Measurements from ENCODE around the gene DHX30.

DHX30 gene

DNA sequence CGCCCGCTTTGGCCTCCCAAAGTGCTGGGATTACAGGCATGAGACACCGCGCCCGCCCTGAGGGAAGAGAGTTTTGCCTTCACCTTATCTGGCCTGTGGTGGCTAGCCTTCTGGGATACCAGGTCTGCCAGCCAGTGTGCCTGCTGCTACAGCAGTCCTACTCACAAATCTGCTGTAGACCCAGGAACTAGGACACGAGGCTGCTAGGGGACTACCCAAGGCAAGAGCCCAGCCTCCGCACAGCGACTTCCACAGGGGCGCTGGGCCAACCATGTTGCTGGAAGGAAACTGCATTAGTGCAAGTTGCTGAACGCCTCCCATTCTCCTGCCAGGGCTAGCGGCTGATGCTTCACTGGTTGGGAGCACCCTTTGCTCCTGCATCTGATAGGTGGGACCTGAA lies 53.7 kb downstream of the DHX30 start:
- H3K27ac ChIP-seq: no peak overlapping the region
- TF ChIP-seq, protein P1, sequence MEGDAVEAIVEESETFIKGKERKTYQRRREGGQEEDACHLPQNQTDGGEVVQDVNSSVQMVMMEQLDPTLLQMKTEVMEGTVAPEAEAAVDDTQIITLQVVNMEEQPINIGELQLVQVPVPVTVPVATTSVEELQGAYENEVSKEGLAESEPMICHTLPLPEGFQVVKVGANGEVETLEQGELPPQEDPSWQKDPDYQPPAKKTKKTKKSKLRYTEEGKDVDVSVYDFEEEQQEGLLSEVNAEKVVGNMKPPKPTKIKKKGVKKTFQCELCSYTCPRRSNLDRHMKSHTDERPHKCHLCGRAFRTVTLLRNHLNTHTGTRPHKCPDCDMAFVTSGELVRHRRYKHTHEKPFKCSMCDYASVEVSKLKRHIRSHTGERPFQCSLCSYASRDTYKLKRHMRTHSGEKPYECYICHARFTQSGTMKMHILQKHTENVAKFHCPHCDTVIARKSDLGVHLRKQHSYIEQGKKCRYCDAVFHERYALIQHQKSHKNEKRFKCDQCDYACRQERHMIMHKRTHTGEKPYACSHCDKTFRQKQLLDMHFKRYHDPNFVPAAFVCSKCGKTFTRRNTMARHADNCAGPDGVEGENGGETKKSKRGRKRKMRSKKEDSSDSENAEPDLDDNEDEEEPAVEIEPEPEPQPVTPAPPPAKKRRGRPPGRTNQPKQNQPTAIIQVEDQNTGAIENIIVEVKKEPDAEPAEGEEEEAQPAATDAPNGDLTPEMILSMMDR (conservative IDR thresholded peaks at IDR 0.05): no peak
- no peak for TF ChIP-seq ZFX (IDR thresholded peaks at IDR 0.05)

DNA sequence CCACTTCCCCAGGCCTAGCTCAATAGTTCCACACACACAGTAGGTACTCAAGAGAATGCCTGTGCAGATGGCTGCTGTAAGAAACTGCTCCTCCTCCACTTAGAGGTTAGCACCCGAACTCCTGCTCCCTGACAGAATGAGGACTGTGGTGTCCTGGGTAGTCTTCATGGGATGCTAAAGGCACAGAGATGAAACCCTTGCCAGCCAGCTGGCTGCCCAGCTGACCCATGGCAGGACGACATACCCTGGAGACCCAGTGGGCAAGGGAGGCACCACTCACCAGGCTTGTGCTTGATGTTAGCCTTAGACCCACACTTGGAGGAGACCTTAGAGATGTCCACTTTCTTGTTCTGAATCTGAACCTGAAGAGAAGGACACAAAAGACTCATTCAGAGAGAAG lies 54.2 kb downstream of the DHX30 start:
- TF ChIP-seq ZFX (IDR thresholded peaks at IDR 0.05): no peak
- TF ChIP-seq, protein P1 (conservative IDR thresholded peaks at IDR 0.05): no peak
- no peak overlapping the region for H3K27ac ChIP-seq

DNA sequence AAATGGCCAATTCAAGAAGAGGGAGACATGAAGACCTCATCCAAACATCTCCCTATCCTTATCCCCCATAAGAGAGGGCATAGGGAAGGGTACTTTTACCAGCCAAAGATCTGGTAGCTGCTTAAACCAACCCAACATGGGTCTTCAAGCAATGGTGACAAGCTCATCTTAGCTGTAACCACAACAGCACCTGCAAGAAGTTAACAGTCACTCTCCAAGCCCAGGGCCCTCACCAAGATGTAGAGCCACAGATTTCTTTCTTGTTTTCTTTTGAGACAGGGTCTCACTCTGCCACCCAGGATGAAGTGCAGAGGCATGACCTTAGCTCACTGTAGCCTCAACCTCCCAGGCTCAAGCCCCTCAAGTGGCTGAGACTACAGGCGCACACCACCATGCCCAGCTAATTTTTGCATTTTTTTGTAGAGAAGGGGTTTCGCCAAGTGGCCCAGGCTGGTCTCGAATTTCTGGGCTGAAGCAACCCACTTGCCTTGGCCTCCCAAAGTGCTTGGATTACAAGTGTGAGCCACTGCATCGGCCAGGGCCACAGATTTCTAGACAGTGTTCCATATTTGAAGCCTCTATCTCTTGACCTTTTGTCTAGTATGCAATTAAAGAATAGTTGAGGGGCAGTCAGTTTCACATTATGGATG lies 57.1 kb downstream of the DHX30 start:
- no peak overlapping the region for H3K27ac ChIP-seq
- TF ChIP-seq, protein P1 (conservative IDR thresholded peaks at IDR 0.05): no peak
- TF ChIP-seq ZFX (IDR thresholded peaks at IDR 0.05): no peak

DNA sequence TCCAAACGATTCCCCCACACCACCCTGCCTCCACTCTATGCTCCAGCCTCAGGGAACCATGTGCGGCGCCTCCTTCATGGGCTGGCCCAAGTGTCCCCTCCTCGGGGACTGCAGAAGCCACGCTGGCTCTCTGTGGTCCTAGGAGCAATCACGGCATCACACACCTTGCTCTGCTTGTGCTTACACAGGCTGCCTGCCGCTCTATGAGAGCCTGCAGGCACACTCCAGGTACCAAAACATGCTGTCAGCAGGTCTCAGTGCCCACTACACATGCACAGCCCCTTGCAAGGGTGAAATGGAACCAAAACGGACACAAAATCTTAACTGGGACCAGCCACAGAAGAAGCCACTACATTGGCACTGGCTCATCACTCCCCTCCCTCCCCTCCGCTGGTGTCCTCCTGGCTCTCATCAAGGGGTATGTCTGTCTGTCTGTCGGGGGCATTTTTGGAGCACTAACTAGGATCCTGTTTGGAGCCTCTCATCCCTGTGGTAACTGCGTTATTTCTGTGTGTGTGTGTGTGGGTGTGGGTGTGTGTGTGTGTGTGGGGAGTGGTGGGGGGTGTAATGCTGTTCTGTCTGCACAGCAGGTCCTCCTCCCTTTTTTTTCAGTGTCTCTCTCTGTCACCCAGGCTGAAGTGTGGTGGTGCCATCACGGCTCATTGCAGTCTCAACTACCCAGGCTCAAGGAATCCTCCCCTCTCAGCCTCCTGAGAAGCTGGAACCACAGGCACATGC lies 60.6 kb downstream of the DHX30 start:
- H3K27ac ChIP-seq: no peak overlapping the region
- TF ChIP-seq, protein P1 (conservative IDR thresholded peaks at IDR 0.05): no peak
- TF ChIP-seq ZFX (IDR thresholded peaks at IDR 0.05): no peak

DNA sequence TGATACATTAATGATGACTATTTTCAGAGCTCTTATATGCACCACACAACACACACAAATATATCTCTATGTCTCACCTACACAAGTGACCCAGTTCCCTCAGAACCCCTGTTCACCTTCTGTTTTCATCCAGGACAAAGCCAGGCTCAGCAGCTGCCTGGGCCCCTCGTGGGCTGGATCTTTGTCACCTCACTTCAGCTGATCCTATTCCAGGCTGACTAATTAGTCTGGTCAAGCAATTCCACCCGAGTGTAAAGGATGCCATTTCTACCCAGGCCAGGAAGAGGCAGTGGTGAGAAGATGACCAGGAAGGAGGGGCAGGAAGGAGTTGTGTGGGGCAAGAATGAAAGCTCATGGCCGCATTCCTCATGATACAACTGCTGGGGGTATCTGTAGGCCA lies 62.3 kb downstream of the DHX30 start:
- no peak overlapping the region for H3K27ac ChIP-seq
- TF ChIP-seq ZFX (IDR thresholded peaks at IDR 0.05): no peak
- TF ChIP-seq, protein P1 (conservative IDR thresholded peaks at IDR 0.05): no peak

DNA sequence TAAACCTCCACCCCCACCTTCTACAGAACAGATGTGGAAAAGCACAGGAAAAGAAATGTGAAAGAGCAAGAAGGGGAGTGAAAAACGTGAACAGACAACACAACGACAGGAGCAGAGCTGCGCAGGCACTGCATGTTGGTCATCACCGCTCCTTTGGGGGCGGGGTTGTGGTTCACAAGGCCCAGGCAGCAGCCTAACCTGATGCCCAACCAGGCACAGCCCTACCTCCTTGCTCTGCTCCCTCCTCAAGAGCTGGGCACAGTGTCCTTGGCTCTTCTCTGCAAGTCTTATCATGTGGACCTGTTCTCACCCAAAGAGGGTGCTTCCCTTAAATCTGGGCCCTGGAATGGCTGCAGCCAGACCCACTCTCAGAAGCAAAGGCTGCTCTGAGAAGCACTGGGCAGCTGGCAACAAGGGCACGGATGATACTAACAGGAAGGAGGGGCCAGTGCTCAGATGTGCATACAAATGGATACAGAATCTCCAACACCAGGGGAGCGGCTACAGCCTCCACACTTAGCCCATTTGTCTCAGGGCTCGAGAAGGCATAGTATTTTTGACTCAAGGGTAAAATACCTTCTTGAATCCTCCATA lies 64.6 kb downstream of the DHX30 start:
- no peak for TF ChIP-seq ZFX (IDR thresholded peaks at IDR 0.05)
- TF ChIP-seq, protein P1 (conservative IDR thresholded peaks at IDR 0.05): no peak
- H3K27ac ChIP-seq: no peak overlapping the region

DNA sequence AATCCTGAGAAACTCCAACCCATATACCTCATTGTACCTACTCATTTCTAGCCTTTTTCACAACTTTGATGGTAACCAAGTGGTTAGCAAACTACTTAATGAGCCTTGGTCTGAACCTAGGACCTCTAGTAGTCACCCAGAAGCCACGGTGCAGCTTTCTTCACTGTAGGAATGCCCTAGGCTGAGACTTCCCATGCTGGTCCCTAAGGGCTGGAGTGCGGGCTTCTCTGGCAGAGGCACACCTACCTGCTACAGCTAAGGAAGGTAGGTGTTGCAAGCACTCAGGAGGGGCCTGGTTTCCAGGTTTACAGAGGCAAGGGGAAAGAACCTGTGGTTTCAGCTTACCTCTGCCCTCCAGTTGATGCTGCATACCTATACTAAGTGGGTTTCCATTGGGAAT lies 65.4 kb downstream of the DHX30 start:
- TF ChIP-seq, protein P1 (conservative IDR thresholded peaks at IDR 0.05): no peak
- no peak for TF ChIP-seq ZFX (IDR thresholded peaks at IDR 0.05)
- H3K27ac ChIP-seq: no peak overlapping the region
